Epithelial cell of proximal tubule (primary cell): ENCODE results near the gene ZNF556. TPM values are rescaled to one million over a fixed set of nuclear protein-coding genes. Genes with fewer than 3 reads are reported as not detected.

ENCODE experiments used
- DNase-seq: peaks from one replicate; pipeline ENCODE4 v3.0.0-alpha.2; 2011; ENCODE audit warnings: low read depth
- H3K4me3 ChIP-seq: 2 replicates; pipeline ENCODE4 v1.5.1; 2011; ENCODE audit warnings: low read depth, mild to moderate bottlenecking, low read length
- total RNA-seq: library from RNA; depleted of rRNA; stranded (reverse); fragments of >200 nt; gene quantifications from 2 replicates; pipeline ENCODE4 v1.2.3, GENCODE V29; 2015
- TF ChIP-seq, protein P1 (sequence below): conservative IDR thresholded peaks from 2 replicates; pipeline ENCODE4 v1.5.1; 2012; ENCODE audit warnings: low read depth, mild to moderate bottlenecking, low read length

ZNF556 gene
- total RNA-seq, 1 donor from 2014 or later: 0.06 TPM

DNA sequence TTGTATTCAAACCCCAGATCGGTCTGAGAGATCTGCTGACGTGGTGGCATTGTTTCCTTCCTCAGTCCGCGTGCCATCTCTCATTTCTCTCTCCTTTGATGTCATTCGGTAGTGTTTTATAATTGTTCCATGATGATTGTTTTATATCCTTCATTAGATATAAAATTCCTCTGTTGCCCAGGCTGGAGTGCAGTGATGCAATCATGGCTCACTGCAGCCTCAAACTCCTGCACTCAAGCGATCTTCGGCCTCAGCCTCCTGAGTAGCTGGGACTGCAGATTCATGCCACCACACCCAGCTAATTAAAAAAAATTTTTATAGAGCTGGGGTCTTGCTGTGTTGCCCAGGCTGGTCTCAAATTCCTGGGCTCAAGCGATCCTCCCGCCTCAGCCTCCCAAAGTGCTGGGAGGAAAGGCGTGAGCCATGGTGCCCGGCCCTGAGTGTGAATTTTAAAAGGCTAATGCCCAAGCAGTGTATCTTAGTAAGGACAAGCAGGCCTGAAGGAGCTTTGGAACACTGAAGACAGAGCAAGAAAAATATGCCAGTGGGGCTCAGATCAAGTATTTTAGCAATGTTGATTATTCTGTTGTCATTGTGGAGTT, 38.9 kb downstream of the ZNF556 start:
- TF ChIP-seq, protein P1, sequence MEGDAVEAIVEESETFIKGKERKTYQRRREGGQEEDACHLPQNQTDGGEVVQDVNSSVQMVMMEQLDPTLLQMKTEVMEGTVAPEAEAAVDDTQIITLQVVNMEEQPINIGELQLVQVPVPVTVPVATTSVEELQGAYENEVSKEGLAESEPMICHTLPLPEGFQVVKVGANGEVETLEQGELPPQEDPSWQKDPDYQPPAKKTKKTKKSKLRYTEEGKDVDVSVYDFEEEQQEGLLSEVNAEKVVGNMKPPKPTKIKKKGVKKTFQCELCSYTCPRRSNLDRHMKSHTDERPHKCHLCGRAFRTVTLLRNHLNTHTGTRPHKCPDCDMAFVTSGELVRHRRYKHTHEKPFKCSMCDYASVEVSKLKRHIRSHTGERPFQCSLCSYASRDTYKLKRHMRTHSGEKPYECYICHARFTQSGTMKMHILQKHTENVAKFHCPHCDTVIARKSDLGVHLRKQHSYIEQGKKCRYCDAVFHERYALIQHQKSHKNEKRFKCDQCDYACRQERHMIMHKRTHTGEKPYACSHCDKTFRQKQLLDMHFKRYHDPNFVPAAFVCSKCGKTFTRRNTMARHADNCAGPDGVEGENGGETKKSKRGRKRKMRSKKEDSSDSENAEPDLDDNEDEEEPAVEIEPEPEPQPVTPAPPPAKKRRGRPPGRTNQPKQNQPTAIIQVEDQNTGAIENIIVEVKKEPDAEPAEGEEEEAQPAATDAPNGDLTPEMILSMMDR: no peak
- DNase-seq: no peak
- no peak overlapping the region for H3K4me3 ChIP-seq

DNA sequence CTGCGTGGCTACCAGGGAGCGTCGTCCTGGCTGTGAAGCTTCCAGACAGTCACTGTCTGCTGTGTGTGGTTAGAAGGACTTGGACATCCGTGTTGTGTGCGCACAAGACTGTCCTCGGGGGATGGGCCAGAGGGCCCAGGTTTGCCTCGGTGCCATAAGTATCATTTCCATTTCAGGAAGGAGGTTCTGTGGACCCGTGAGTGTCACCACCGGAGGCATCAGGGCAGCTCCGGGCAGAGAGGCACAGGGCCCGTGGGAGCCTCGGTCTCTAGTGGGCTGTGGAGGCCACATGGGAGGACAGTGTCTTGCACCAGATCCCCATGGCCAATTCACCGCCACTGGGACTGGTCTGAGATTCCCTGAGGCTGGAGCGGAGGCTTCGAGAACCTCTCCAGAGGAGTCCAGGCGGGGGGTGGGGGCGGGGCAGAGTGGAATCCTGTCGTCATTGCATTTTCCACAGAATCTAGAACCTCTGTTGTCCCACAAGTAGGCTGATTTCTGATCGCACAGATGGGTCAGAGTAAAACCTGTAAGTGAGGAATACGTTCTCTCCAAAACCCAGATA, 39.6 kb downstream of the ZNF556 start:
- DNase-seq: no peak
- H3K4me3 ChIP-seq: no peak overlapping the region
- TF ChIP-seq, protein P1: no peak

DNA sequence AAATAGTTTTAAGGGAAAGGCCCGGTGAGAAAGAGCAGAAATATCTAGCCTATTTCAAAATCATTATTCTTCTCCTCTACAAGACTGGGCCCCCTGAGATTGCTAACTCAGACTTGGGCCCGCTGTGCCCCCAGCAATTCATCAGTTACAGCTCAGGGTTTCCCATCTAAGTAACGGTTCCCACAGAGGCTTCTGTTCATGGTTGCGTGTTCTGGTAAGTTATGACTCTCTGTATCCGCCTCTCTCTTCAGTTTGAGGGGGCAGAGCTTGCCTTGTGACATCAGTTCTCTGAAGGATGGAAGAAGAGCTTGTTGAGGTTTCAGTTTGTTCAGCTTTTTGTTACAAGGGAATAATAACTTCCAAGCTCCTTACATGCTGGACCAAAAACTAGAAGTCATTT, 45.2 kb downstream of the ZNF556 start:
- no peak overlapping the region for H3K4me3 ChIP-seq
- TF ChIP-seq, protein P1: no peak

DNA sequence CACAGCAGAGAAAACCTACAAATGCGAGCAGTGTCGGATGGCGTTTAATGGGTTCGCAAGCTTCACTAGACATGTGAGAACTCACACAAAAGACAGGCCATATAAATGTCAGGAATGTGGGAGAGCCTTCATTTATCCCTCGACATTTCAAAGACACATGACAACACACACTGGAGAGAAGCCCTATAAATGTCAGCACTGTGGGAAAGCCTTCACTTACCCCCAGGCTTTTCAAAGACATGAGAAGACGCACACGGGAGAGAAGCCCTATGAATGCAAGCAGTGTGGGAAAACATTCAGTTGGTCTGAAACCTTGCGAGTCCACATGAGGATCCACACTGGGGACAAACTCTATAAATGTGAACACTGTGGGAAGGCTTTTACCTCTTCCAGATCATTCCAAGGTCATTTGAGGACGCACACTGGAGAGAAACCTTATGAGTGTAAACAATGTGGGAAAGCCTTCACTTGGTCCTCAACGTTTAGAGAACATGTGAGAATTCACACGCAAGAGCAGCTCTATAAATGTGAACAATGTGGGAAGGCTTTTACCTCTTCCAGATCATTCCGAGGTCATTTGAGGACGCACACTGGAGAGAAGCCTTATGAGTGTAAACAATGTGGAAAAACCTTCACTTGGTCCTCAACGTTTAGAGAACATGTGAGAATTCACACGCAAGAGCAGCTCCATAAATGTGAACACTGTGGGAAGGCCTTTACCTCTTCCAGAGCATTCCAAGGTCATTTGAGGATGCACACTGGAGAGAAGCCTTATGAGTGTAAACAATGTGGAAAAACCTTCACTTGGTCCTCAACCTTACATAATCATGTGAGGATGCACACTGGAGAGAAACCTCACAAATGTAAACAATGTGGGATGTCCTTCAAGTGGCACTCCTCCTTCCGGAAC, 50.4 kb downstream of the ZNF556 start:
- TF ChIP-seq, protein P1: no peak
- no peak for DNase-seq
- H3K4me3 ChIP-seq: no peak overlapping the region

More for the DNA sequence above, 45.2 kb downstream of the ZNF556 start:
- DNase-seq: no peak

DNA sequence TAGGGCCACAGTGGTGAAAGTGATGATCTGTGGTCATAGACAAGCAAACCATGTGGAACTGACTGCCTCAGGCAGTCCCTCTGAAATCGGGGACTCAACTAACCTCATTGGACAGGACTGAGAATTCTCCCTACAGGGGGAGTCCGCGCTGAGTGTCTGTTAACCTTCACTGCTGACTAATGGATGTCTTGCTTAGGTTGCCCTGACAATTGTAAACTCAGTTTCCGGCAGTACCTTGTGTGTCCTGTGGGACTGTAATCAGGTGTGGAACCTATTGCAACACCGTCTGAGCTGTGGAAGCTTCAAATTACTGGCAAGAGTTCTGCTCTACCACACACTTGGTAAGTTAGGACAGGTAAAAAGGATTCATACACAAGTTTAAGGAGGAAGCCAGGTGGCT, 55.9 kb downstream of the ZNF556 start:
- DNase-seq: no peak
- no peak overlapping the region for H3K4me3 ChIP-seq
- TF ChIP-seq, protein P1: no peak

DNA sequence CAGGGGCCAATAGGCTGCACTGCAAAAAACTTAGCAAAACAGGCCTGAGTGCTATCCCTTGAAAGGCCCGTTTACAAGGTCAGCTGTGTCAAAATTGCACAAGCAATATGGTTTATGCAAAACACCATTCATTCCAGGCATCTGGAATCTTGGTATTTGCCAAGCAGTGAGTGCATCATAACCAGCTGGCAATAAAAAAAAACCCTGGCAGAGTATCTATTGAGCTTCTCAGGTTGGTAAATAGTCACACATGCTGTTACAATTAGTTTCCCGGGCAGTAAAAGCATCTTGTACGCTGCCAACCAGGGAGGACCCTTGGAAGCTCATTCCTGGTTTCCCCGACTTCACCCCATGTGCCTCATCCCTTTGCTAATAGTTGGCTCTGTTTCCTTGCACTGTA, 56.4 kb downstream of the ZNF556 start:
- no peak overlapping the region for H3K4me3 ChIP-seq
- TF ChIP-seq, protein P1: no peak
- DNase-seq: no peak
